ENCODE data around the gene DISC1. TPM values are rescaled to one million over a fixed set of nuclear protein-coding genes. Genes with fewer than 3 reads are reported as not detected.

DISC1 gene
- total and polyA plus RNA-seq, 2 experiments from 2014 or later = 2.1 to 6.5 TPM

GRCh38 chr1:231970684-231971083, 344.1 kb downstream of the DISC1 start:
- TF ChIP-seq REST (IDR thresholded peaks at IDR 0.05; ENCODE audit: unreplicated experiment) = no peak
- TF ChIP-seq ETS1 (IDR thresholded peaks at IDR 0.05) = no peak
- TF ChIP-seq ZNF114 (CRISPR knock-in tag; IDR thresholded peaks at IDR 0.05) = no peak
- no peak for TF ChIP-seq JUNB (IDR thresholded peaks at IDR 0.05; ENCODE audit: unreplicated experiment)
- no peak for TF ChIP-seq EZH2 (IDR thresholded peaks at IDR 0.05; ENCODE audit: low read depth, unreplicated experiment)
- no peak overlapping the region for H3K27ac ChIP-seq (ENCODE audit: low read depth)
- H3F3A ChIP-seq (replicated peaks; ENCODE audit: low read depth) = no peaks in the 10 kb centered on the region
- Mint-ChIP-seq H3K36me3 (ENCODE audit: low read depth) (no peaks in the 10 kb centered on the region), H3K4me1 (peaks cover under 1% of the 10 kb centered on the region; the same call in 2 of the 3 replicates), H3K4me3 (no peak overlapping the region), H3K27ac (no peak overlapping the region), H3K27me3 (ENCODE audit: insufficient read depth, low read depth, poor library complexity) (peaks cover 2% of the 10 kb centered on the region), H3K9me3 (no peaks in the 10 kb centered on the region)
- H3K27me3 ChIP-seq (ENCODE audit: insufficient read depth) = no peaks in the 10 kb centered on the region
- H2AFZ ChIP-seq = no peak overlapping the region
- H4K20me1 ChIP-seq (replicated peaks; ENCODE audit: insufficient read depth) = no peaks in the 10 kb centered on the region
- H3K4me2 ChIP-seq = no peak overlapping the region
- H3K4me3 ChIP-seq = no peak overlapping the region
- no peaks in the 10 kb centered on the region for H3K36me3 ChIP-seq (ENCODE audit: insufficient read depth)
- ATAC-seq (no peak), DNase-seq (ENCODE audit: low spot score) (no peak)
- H3K4me1 ChIP-seq (ENCODE audit: insufficient read depth) = no peaks in the 10 kb centered on the region; the same call in 1 of the 2 replicates
- peaks cover 11% of the 10 kb centered on the region for H3K9me2 ChIP-seq (ENCODE audit: insufficient read depth)
- H3K79me2 ChIP-seq (replicated peaks; ENCODE audit: insufficient read depth) = no peaks in the 10 kb centered on the region

GRCh38 chr1:231971397-231972110, 345.0 kb downstream of the DISC1 start:
- no peak overlapping the region for H3K4me3 Mint-ChIP-seq
- Histone ChIP-seq H3K4me2 (no peak overlapping the region), H3K79me2 (replicated peaks; ENCODE audit: insufficient read depth) (no peaks in the 10 kb centered on the region), H3K27ac (ENCODE audit: low read depth) (no peak overlapping the region), H3K36me3 (ENCODE audit: insufficient read depth) (no peaks in the 10 kb centered on the region), H4K20me1 (replicated peaks; ENCODE audit: insufficient read depth) (no peaks in the 10 kb centered on the region), H3F3A (replicated peaks; ENCODE audit: low read depth) (no peaks in the 10 kb centered on the region), H3K27me3 (ENCODE audit: insufficient read depth) (no peaks in the 10 kb centered on the region), H3K9me2 (ENCODE audit: insufficient read depth) (peaks cover 3% of the 10 kb centered on the region), H2AFZ (no peak overlapping the region), H3K4me1 (ENCODE audit: insufficient read depth) (no peaks in the 10 kb centered on the region; the same call in 1 of the 2 replicates), H3K4me3 (no peak overlapping the region)
- no peaks in the 10 kb centered on the region for H3K36me3 Mint-ChIP-seq (ENCODE audit: low read depth)
- DNase-seq (ENCODE audit: low spot score) (no peak), ATAC-seq (no peak)
- H3K4me1 Mint-ChIP-seq = no peaks in the 10 kb centered on the region
- H3K9me3 Mint-ChIP-seq = no peaks in the 10 kb centered on the region
- no peak overlapping the region for H3K27ac Mint-ChIP-seq
- H3K27me3 Mint-ChIP-seq (ENCODE audit: insufficient read depth, low read depth, poor library complexity) = peaks cover 2% of the 10 kb centered on the region
- TF ChIP-seq ZNF114 (CRISPR knock-in tag; IDR thresholded peaks at IDR 0.05) (no peak), POLR2AphosphoS5 (IDR thresholded peaks at IDR 0.05; ENCODE audit: low read depth) (no peak), ZNF462 (CRISPR knock-in tag; IDR thresholded peaks at IDR 0.05) (no peak), CREB1 (CRISPR knock-in tag; IDR thresholded peaks at IDR 0.05; ENCODE audit: low read depth) (no peak), ETS1 (IDR thresholded peaks at IDR 0.05) (no peak), EZH2 (IDR thresholded peaks at IDR 0.05; ENCODE audit: low read depth, unreplicated experiment) (no peak)
